ENCODE measurements around the gene CETP.
"Not testable (repeated sequence)": the region's sequence is repeated elsewhere in the genome, so short reads cannot be mapped to it uniquely, and the experiment has no call there.

Gene CETP

DNA sequence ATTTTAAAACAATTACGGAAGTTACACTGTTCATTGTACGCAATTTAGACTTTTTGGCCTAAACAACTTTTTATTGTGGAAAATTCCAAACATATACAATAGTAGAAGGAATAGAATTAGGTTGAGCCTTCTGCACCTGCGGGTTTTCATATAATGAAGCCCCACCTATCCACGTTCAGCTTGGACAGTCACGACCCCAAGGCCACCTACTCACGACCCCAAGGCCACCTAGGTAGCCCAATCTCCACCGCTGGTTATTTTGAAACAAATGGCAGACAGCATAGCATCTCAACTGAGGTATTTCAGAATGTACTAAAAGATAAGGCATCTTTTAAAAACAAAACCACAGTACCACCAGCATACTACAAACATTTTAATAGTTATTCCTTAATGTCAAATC is 28.2 kb downstream of the CETP start:
- in situ Hi-C loops (cut with MboI; ENCODE audit: low pct_unique_long_range_greater_than_20kb, low sequenced_read_pairs) = no loop called here
- DNase-seq = no peak

DNA sequence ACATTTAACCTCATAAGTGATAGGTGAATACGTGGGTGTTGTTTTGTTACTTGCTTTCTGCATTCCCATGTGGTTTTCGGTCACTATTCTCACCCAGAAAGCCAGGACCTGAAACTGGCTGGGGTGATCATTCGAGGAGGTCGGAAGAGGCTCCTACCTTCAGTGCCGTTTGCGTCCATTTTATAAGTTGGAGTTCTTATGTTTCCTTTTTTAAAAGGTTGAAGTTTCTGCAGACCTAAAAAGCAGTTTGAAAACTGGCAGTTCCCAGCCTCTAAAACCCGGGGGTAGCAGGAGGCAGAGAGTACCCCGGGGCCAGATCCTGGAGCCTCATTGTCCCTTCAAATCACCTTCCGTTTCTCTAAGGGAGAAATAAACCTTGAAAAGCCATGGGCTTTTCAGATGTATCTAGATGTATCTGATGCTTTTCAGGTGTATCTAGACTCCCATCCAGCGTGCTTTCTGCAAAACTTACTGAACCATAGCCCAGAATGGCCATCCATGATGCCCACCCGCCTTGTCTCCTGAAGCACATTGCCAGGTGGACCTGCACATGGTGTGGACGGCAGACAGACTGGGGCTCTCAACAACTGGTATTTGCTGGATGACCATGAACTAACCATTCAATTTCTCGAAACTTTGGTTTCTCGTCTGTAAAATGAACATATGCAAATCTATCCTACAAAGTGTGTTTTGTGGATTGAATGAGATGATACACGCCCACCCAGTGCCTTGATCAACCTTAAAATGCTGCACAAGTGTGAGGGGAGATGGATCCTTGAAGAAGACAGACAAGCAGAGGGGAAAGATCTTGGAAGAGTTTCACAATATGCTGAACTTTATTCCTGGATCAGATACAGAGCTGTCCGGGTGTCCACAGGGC is 28.9 kb downstream of the CETP start:
- DNase-seq = no peak

GRCh38 chr16:56992431-56992830 is 30.7 kb downstream of the CETP start:
- DNase-seq; in situ Hi-C loops (cut with MboI; ENCODE audit: low pct_unique_long_range_greater_than_20kb, low sequenced_read_pairs): not testable (repeated sequence)

More for the DNA sequence above, 28.9 kb downstream of the CETP start:
- in situ Hi-C loops (cut with MboI; ENCODE audit: low pct_unique_long_range_greater_than_20kb, low sequenced_read_pairs) = no loop called here

- in situ Hi-C loops (cut with MboI; ENCODE audit: low pct_unique_long_range_greater_than_20kb, low sequenced_read_pairs) = no loop called here
- DNase-seq = no peak
Measured at GRCh38 chr16:56993204-56993603, 31.5 kb downstream of the CETP start.

DNA sequence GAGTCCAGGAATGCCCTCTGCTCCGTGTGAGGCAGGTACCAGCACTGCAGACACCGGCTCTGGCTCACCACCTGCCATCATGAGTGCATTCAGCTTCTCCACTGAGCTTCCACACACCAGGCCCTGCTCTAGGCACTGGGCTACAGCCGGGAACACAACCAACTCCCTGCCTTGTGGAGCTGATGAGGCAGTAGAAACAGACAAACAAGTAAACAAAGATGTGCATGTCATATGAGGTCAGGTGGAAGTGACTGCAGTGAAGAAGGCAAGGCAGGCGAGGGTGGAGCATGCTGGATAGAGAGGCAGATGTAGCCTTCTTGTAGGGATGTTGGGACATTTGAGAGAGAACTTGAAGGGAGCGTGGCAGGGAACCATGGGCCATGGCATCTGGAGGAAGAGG is 32.6 kb downstream of the CETP start:
- no peak for DNase-seq
- in situ Hi-C loops (cut with MboI; ENCODE audit: low pct_unique_long_range_greater_than_20kb, low sequenced_read_pairs) = no loop called here

DNA sequence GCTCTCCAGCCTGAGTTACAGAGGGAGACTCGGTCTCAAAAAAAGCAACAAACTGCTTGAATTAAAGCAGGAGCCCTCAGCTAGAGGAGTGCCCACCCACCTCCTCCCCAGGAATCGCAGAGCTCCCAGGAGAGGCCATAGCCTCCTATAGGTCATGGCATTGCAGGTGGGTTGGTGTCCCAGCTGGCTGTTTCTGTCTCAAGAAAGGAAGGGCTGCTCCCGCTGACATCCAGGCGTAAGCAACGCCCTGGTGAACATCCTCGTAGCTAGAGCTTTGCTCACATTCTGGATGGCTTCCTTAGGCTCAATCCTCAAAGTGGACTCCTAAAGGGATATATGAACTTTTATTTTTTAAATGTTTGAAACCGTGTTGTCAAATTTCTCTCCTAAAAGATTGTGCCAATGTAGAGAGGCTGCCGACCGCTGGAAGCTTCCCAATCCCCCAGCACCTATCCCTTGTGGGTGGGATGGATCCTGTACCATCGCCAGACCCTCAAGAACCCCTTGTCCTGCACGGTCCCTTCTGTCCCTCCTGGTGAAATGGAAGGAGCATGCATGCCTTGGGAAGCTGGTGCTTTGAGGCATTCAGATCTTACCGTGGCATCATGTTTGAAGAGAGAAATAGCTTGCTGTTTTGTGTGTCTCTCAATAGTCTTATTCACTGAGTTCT is 33.5 kb downstream of the CETP start:
- in situ Hi-C loops (cut with MboI; ENCODE audit: low pct_unique_long_range_greater_than_20kb, low sequenced_read_pairs) = no loop called here
- DNase-seq = no peak

GRCh38 chr16:56997264-56997663 is 35.5 kb downstream of the CETP start:
- DNase-seq = no peak
- in situ Hi-C loops (cut with MboI; ENCODE audit: low pct_unique_long_range_greater_than_20kb, low sequenced_read_pairs) = no loop called here

DNA sequence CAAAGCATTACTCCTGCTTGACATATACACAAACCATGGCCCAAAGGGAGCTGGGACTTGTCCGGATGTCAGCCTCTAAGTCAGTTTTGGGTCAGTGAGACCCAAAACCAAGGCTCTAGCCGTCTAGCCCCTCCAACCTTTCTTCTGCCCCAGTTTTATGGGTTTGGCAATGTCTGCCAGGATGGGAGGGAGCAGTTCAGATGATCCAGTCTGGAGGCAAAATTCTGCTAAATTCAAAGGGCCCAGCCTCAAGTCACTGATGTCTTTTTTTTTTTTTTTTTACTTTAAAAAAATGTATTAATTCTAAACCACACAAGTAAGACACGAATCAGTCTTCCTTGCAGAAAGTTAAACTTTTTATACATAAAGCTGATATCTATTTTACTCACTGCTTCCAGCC is 36.2 kb downstream of the CETP start:
- in situ Hi-C loops (cut with MboI; ENCODE audit: low pct_unique_long_range_greater_than_20kb, low sequenced_read_pairs) = no loop called here
- DNase-seq = no peak

GRCh38 chr16:56998352-56998751 is 36.6 kb downstream of the CETP start:
- no peak for DNase-seq
- in situ Hi-C loops (cut with MboI; ENCODE audit: low pct_unique_long_range_greater_than_20kb, low sequenced_read_pairs) = no loop called here

DNA sequence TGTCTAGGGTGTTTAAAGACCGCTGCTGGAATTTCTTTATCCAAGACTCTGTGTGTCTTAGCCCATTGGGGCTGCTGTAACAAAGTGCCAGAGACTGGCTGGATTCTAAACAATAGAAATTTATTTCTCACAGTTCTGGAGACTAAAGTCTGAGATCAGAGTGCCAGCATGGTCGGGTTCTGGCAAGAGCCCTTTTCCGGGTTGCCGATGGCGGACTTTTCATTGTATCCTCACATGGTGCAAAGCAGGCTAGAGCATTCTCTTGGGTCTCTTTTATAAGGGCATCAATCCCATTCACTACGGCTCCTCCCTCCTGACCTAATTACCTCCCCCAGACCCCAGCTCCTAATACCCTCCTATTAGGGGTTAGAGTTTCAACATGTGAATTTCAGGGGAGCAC is 37.1 kb downstream of the CETP start:
- in situ Hi-C loops (cut with MboI; ENCODE audit: low pct_unique_long_range_greater_than_20kb, low sequenced_read_pairs) = no loop called here
- no peak for DNase-seq

DNA sequence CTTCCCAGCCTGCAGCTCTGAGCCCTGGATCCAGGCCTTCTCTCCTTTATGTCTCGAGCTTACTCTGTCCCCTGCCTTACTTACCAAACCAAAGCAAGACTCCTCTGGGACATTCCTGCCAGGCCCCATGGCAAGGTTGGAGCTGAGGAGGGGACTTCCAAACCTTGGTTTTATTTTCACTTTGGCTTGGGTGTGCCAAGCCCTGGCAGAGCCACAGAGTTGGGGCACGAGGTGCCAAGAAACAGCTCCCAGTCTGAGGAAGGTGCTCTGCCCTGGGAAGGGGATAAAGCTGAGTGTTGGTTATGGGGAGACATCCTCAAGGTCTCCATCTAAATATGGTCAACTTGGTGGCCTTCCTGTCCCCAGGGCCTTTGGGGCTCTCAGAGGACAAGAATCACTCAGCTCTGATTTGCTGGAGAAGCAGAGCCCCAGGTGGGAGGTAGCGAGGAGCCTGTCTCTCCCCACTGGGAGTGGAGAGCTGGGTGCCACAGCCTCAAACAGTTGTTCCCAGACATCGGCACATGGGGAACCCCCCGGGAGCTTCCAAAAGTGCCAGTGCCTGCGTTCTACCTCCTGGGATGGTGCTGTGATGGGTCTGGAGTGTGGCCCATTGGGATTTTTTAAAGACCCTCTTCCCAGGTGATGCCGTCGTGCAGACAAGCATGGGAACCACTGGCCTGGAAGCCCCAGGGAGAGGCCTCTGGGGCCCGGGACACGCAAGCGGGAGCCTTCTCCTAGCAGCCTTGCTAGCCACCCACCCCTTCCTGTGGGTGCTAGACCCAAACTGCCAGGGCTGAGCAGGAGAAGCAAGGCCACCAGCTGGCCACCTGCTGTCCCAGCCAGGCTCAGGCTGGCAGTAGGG is 37.9 kb downstream of the CETP start:
- no peak for DNase-seq
- in situ Hi-C loops (cut with MboI; ENCODE audit: low pct_unique_long_range_greater_than_20kb, low sequenced_read_pairs) = no loop called here

- in situ Hi-C loops (cut with MboI; ENCODE audit: low pct_unique_long_range_greater_than_20kb, low sequenced_read_pairs) = no loop called here
- DNase-seq = no peak
Measured at GRCh38 chr16:57000271-57001025, 38.7 kb downstream of the CETP start.

DNA sequence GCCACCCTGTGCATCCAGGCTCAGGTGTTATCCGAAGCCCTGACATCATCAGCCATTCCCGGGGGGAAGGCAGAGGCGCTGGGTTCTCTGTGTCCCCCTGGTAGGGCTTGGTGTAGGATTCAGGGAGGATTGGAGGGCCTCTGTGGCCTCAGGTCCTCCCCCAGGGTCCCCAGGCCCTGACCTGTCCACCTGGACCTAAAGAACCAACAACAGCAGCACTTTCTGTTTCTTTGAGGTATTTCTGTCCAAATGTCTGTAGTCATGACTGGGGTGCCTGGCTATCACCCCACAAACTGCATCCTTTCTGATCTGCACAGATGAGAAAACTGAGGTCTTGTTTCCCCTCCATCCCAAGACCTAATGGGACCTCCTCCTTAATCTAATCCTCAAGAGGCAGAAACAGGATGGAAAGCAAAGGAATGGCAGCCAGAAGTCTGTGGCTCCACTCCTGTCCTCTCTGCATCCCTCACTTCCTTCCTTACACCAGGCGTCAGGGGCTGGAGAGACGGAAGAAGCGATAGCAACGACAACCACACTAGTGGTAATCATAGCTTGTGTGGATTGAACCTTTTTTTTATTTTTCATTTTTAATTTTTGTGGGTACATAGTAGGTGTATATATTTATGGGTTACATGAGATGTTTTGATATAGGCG is 39.4 kb downstream of the CETP start:
- no peak for DNase-seq
- in situ Hi-C loops (cut with MboI; ENCODE audit: low pct_unique_long_range_greater_than_20kb, low sequenced_read_pairs) = no loop called here

GRCh38 chr16:57003439-57004386 is 42.0 kb downstream of the CETP start:
- no peak for DNase-seq
- in situ Hi-C loops (cut with MboI; ENCODE audit: low pct_unique_long_range_greater_than_20kb, low sequenced_read_pairs) = no loop called here

DNA sequence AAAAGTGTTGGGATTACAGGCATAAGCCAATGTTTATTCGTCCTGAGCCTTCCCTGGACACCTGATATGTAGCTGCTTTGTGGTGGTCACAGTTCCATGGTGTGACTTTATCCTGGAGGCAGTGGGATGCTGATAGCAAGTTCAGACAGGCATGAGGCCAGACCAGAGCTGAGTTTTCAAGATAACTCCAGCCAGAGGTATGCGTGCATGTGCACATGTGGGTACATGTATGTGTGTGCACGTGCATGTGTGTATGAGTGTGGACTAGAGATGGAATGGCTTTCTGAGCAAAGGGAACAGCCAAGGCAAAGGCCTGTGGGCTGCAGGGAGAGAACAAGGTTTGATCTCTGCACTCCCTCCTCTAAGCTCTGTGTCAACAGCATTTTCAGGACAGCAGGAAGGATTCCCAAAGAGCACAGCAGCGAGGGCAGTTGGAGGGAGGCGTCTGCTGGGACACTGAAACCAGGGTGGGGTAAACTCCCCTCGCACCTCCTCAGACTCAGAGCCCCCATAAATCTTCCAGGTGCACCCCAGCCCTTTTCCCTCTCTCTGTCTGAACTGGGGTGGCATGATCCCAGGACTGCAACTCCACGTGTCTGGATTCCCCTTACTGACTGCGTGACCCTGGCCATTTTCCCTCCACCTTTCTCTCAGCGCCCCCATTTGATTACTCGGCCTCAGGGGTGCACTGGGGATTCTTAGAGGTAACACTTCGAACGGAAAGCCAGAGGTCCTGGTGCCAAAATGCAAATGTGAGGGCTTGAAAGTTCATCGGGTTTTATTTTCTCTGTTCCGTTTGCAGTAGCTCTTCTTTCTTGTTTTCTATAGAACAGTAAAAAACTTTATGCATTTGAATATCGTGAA is 42.9 kb downstream of the CETP start:
- in situ Hi-C loops (cut with MboI; ENCODE audit: low pct_unique_long_range_greater_than_20kb, low sequenced_read_pairs) = no loop called here
- no peak for DNase-seq

DNA sequence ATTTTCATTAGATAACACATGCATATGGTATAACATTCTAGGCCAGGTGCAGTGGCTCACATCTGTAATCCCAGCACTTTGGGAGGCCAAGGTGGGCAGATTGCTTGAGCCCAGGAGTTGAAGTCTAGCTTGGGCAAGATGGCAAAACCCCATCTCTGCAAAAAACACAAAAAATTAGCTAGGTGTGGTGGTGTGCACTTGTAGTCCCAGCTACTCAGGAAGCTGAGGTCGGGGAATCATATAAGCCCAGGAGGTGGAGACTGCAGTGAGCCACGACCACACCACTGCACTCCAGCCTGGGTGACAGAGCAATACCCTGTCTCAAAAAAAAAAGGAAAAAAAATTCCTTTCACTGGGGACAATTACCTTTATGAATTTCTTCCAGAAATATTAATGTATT is 43.8 kb downstream of the CETP start:
- in situ Hi-C loops (cut with MboI; ENCODE audit: low pct_unique_long_range_greater_than_20kb, low sequenced_read_pairs); DNase-seq: not testable (repeated sequence)

DNA sequence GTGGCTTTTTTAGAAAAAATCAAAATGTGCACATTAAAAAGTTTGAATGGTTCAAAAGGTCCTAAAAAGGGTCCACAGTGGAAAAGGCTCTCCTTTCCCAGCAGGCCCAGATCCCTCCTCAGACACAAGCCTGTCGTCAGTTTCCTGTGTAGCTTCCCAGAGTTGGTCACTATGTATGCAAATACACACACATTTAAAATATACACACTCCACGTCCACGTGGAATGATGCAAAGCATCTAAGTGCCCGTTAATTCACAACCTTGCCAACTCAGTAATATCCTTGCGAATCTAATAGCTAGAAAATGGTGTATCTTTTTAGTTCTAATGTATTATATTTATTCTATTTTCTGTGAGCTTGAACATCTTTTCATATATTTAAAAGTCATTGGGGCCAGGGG is 45.3 kb downstream of the CETP start:
- DNase-seq = no peak
- in situ Hi-C loops (cut with MboI; ENCODE audit: low pct_unique_long_range_greater_than_20kb, low sequenced_read_pairs) = no loop called here
